CD4-positive, alpha-beta T cell (primary cell): ENCODE results near the gene KIF5A. TPM values are rescaled to one million over a fixed set of nuclear protein-coding genes. Genes with fewer than 3 reads are reported as not detected.
"Not testable (repeated sequence)": the region's sequence is repeated elsewhere in the genome, so short reads cannot be mapped to it uniquely, and the experiment has no call there.

Source experiments
- ATAC-seq: fragments of 200-7000 bp; cut with Tn5 transposase; one replicate; pipeline ENCODE4 v1.10.0; 2022; ENCODE audit warnings: mild to moderate bottlenecking; ENCODE audit not compliant: poor library complexity
- CTCF ChIA-PET: fragments of 350-600 bp; sonication (Branson Sonifier 250); formaldehyde crosslinking; loops from one replicate; lab custom pipeline; 2021; ENCODE audit warnings: antibody characterized with exemption, inconsistent platforms; lab: Charles Lee
- POLR2A ChIA-PET: fragments of 350-600 bp; sonication (Branson Sonifier 250); formaldehyde crosslinking; loops from one replicate; lab custom pipeline; 2021; ENCODE audit warnings: antibody characterized with exemption, inconsistent platforms; lab: Charles Lee
- DNase-seq, 14 experiments: peaks; one replicate each; pipeline ENCODE4 v3.0.0-alpha.2; 2013 to 2020; ENCODE audit warnings: mixed read lengths in 2 of 14
- H3K27ac ChIP-seq, 2 donors: one replicate each; pipeline versions ENCODE4 v1.5.1 to v1.7.0; 2013; ENCODE audit warnings: low read length in 2 of 2, low read depth in 1 of 2, mild to moderate bottlenecking in 1 of 2
- H3K27me3 ChIP-seq, 2 experiments: 1 replicate in 1 of 2; 2 replicates in 1 of 2; pipeline versions ENCODE4 v1.6.1 to v1.7.0; 2013; ENCODE audit warnings: low read length in 2 of 2, control low read depth in 1 of 2, mild to moderate bottlenecking in 1 of 2, moderate library complexity in 1 of 2; ENCODE audit not compliant: insufficient read depth in 2 of 2, control insufficient read depth in 1 of 2
- H3K36me3 ChIP-seq: one replicate; pipeline ENCODE4 v1.6.1; 2013; ENCODE audit warnings: low read length, control low read depth; ENCODE audit not compliant: insufficient read depth
- H3K4me1 ChIP-seq: one replicate; pipeline ENCODE4 v1.6.1; 2013; ENCODE audit warnings: low read length, control low read depth; ENCODE audit not compliant: insufficient read depth
- H3K4me3 ChIP-seq: one replicate; pipeline ENCODE4 v1.5.1; 2013; ENCODE audit warnings: mild to moderate bottlenecking, low read length, moderate library complexity
- H3K9me3 ChIP-seq, 2 experiments: 1 replicate in 1 of 2; 2 replicates in 1 of 2; pipeline versions ENCODE4 v1.6.1 to v1.7.0; 2013; ENCODE audit warnings: low read length in 2 of 2, mild to moderate bottlenecking in 2 of 2, control low read depth in 1 of 2, moderate library complexity in 1 of 2; ENCODE audit not compliant: control insufficient read depth in 1 of 2, insufficient read depth in 1 of 2
- H3K27ac Mint-ChIP-seq: one replicate; pipeline ENCODE4 v1.8.0; 2020; ENCODE audit warnings: mixed read lengths
- H3K27me3 Mint-ChIP-seq: one replicate; pipeline ENCODE4 v1.8.0; 2021; ENCODE audit warnings: mixed read lengths
- H3K36me3 Mint-ChIP-seq: one replicate; pipeline ENCODE4 v1.8.0; 2021; ENCODE audit warnings: low read depth, mixed read lengths
- H3K4me1 Mint-ChIP-seq: one replicate; pipeline ENCODE4 v1.8.0; 2021; ENCODE audit warnings: low read depth, mixed read lengths
- H3K4me3 Mint-ChIP-seq: one replicate; pipeline ENCODE4 v1.8.0; 2020; ENCODE audit warnings: mild to moderate bottlenecking, mixed read lengths
- H3K9me3 Mint-ChIP-seq: one replicate; pipeline ENCODE4 v1.8.0; 2020; ENCODE audit warnings: mixed read lengths
- CTCF ChIP-seq: fragments of 200-600 bp; IDR thresholded peaks from one replicate; pipeline ENCODE4 v1.8.0; 2022; ENCODE audit warnings: antibody characterized with exemption, mild to moderate bottlenecking
- intact Hi-C, 2 experiments: fragments of 100-400 bp; cut with DNase I in 1 of 2; cut with micrococcal nuclease in 1 of 2; formaldehyde crosslinking; loops; one replicate each; pipeline versions ENCODE4 v1.15.1 to v1.9.0; 2023 to 2025; cut with DNase I, micrococcal nuclease
- polyA plus RNA-seq, 2 donors: library from polyadenylated mRNA; unstranded; fragments of 120-200 nt; gene quantifications; one replicate each; pipeline ENCODE4 v1.2.1, GENCODE V29; 2013
- total RNA-seq, 174 experiments: library from RNA in 2 of 174; stranded (reverse) in 2 of 174; gene quantifications; one replicate each; pipeline ENCODE4 v1.2.3 and lab custom pipeline; 2021 to 2026

KIF5A gene
- total RNA-seq, result under 1 TPM; 0.39 to 0.47 TPM
- polyA plus RNA-seq (2013, experiment 1 of 2), result 0.56 TPM
- polyA plus RNA-seq (2013, experiment 2 of 2), result 0.34 TPM
- 0.07 to 5.0 (median 1.9) reads per million in 172 experiments for total RNA-seq (lab: John Stamatoyannopoulos, UW)

GRCh38 chr12:57549909-57550640 is at the start of gene KIF5A:
TSS of gene KIF5A (plus strand) at chr12:57550044. CDS start at chr12:57550272, 228 bp downstream.
- Mint-ChIP-seq H3K36me3 (peaks cover 9% of the 10 kb centered on the region), H3K4me1 (peaks cover 36% of the 10 kb centered on the region), H3K27ac (no peak within 1 kb of the TSS), H3K9me3 (no peaks in the 10 kb centered on the region), H3K27me3 (peaks cover 4% of the 10 kb centered on the region), H3K4me3 (peak within 1 kb of the TSS; percentile 61)
- intact Hi-C loops, result loop anchor here (5.0 to 10.0 kb wide), 3 partner anchors 63 to 1005 kb away; partner anchors contain the start of genes ARHGAP9 (in 1 of the 2) and MARS1 (in 1 of the 2)
- Histone ChIP-seq H3K4me1 (peaks cover 30% of the 10 kb centered on the region), H3K36me3 (no peaks in the 10 kb centered on the region), H3K27me3 (peaks cover 4 to 8% of the 10 kb centered on the region in 2 experiments), H3K4me3 (peak within 1 kb of the TSS; percentile 60), H3K27ac (no peak within 1 kb of the TSS), H3K9me3 (no peaks in the 10 kb centered on the region)
- DNase-seq, result peak in 13 of 14 experiments; percentile 19 to 74 (median 50)
- TF ChIP-seq CTCF, result no peak
- POLR2A ChIA-PET, result no interaction called here
- CTCF ChIA-PET, result no interaction called here
- peak; percentile 47 for ATAC-seq

DNA sequence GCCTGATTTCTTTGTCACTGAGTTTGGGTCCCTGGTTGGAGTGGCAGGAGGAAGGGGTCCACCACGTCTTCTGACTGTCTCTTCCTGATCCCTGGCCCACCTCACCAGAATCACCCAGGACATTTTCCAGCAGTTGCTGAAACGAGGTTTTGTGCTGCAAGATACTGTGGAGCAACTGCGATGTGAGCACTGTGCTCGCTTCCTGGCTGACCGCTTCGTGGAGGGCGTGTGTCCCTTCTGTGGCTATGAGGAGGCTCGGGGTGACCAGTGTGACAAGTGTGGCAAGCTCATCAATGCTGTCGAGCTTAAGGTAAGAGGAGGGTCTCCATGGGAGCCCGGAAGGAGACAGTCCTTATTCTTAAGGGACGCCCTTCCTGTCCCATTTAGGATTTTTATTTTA is 49.6 kb upstream of the KIF5A start:
- Histone ChIP-seq H3K27ac (no peak overlapping the region), H3K27me3 (no peaks in the 10 kb centered on the region), H3K36me3 (peaks cover 68% of the 10 kb centered on the region), H3K4me3 (no peak overlapping the region), H3K9me3 (no peaks in the 10 kb centered on the region), H3K4me1 (no peaks in the 10 kb centered on the region)
- no peak overlapping the region for H3K27ac Mint-ChIP-seq
- H3K4me3 Mint-ChIP-seq, result no peak overlapping the region
- ChIA-PET POLR2A (interaction anchor here (1.3 kb wide), 1 partner anchor 20 kb away, joined by 3 read pairs; no protein-coding TSS in a partner anchor), CTCF (interaction anchor here (1.4 kb wide), 1 partner anchor 41 kb away, joined by 5 read pairs; the partner anchor contains the start of gene GLI1)
- TF ChIP-seq CTCF, result no peak
- H3K9me3 Mint-ChIP-seq, result no peaks in the 10 kb centered on the region
- intact Hi-C loops, result no loop called here
- DNase-seq, result no peak
- H3K36me3 Mint-ChIP-seq, result peaks cover 85% of the 10 kb centered on the region
- H3K27me3 Mint-ChIP-seq, result no peaks in the 10 kb centered on the region
- no peak for ATAC-seq
- H3K4me1 Mint-ChIP-seq, result peaks cover 9% of the 10 kb centered on the region

GRCh38 chr12:57502311-57502969 is 47.4 kb upstream of the KIF5A start:
- DNase-seq, H3K4me3 ChIP-seq, H3K4me1 ChIP-seq, H3K9me3 Mint-ChIP-seq, H3K4me3 Mint-ChIP-seq, H3K27ac ChIP-seq, H3K9me3 ChIP-seq, POLR2A ChIA-PET, intact Hi-C loops, H3K4me1 Mint-ChIP-seq, ATAC-seq, H3K27me3 ChIP-seq, H3K27ac Mint-ChIP-seq, H3K27me3 Mint-ChIP-seq: not testable (repeated sequence)
- peaks cover 79% of the 10 kb centered on the region for H3K36me3 Mint-ChIP-seq
- CTCF ChIA-PET, result interaction anchor here (1.7 kb wide), 1 partner anchor 18 kb away, joined by 3 read pairs; the partner anchor contains the start of gene DDIT3
- H3K36me3 ChIP-seq, result peaks cover 71% of the 10 kb centered on the region

- H3K9me3 Mint-ChIP-seq, H3K27me3 ChIP-seq, H3K4me1 Mint-ChIP-seq, H3K27me3 Mint-ChIP-seq, H3K9me3 ChIP-seq, DNase-seq, H3K4me3 ChIP-seq, H3K27ac ChIP-seq, H3K27ac Mint-ChIP-seq, H3K4me1 ChIP-seq, intact Hi-C loops, H3K4me3 Mint-ChIP-seq, ATAC-seq: not testable (repeated sequence)
- H3K36me3 Mint-ChIP-seq, result peaks cover 68% of the 10 kb centered on the region
- POLR2A ChIA-PET, result interaction anchor here (0.7 kb wide), 1 partner anchor 26 kb away, joined by 3 read pairs; no protein-coding TSS in a partner anchor
- CTCF ChIA-PET, result interaction anchor here (1.2 kb wide), 1 partner anchor 44 kb away, joined by 5 read pairs; no protein-coding TSS in a partner anchor
- peaks cover 63% of the 10 kb centered on the region for H3K36me3 ChIP-seq
Observed at GRCh38 chr12:57506541-57506940, 43.3 kb upstream of the KIF5A start.

GRCh38 chr12:57507796-57508195 is 42.0 kb upstream of the KIF5A start:
- H3K27me3 ChIP-seq, POLR2A ChIA-PET, H3K4me1 Mint-ChIP-seq, H3K4me1 ChIP-seq, ATAC-seq, DNase-seq, CTCF ChIA-PET, H3K27ac ChIP-seq, H3K4me3 Mint-ChIP-seq, H3K9me3 Mint-ChIP-seq, H3K27ac Mint-ChIP-seq, H3K9me3 ChIP-seq, H3K4me3 ChIP-seq, intact Hi-C loops, H3K27me3 Mint-ChIP-seq: not testable (repeated sequence)
- H3K36me3 ChIP-seq, result peaks cover 68% of the 10 kb centered on the region
- H3K36me3 Mint-ChIP-seq, result peaks cover 71% of the 10 kb centered on the region
